Measurements from ENCODE around the gene GFER.

- TF ChIP-seq CTCF (conservative IDR thresholded peaks at IDR 0.05; ENCODE audit: low read depth, low read length) (no peak), EZH2 (IDR thresholded peaks at IDR 0.05; ENCODE audit: borderline replicate concordance, low read depth, low read length, poor library complexity, severe bottlenecking) (no peak)
Observed at GRCh38 chr16:2009791-2010510, 26.0 kb downstream of the GFER start, which contains the start of gene ZNF598.
